SK-N-SH treated with all-trans-retinoic acid at 6 μM for 48 hours (cell line): ENCODE results near the gene ZAR1L.
A peak's percentile ranks its signal among the peaks of the same experiment; 100 is the strongest.

Source experiments
- ATAC-seq: fragments of 200-7000 bp; cut with Tn5 transposase; 3 replicates; pipeline ENCODE4 v1.9.1; 2020; ENCODE audit warnings: mild to moderate bottlenecking, moderate library complexity
- CSDC2 ChIP-seq: fragments of 250-450 bp; sonication (Bioruptor Pico); IDR thresholded peaks from 2 replicates; pipeline ENCODE4 v1.5.0; 2020; ENCODE audit warnings: mild to moderate bottlenecking, moderate library complexity
- ESRRG ChIP-seq: fragments of 250-450 bp; sonication (Bioruptor Pico); IDR thresholded peaks from 2 replicates; pipeline ENCODE4 v1.6.1; 2021; ENCODE audit warnings: mild to moderate bottlenecking
- GLIS3 ChIP-seq: fragments of 250-450 bp; sonication (Bioruptor Pico); IDR thresholded peaks from 2 replicates; pipeline ENCODE4 v1.5.0; 2020; ENCODE audit warnings: mild to moderate bottlenecking, moderate library complexity
- ISL1 ChIP-seq: fragments of 250-450 bp; sonication (Bioruptor Pico); IDR thresholded peaks from 2 replicates; pipeline ENCODE4 v2.1.2; 2022; ENCODE audit warnings: mild to moderate bottlenecking, moderate library complexity
- OSR1 ChIP-seq: fragments of 250-450 bp; sonication (Bioruptor Pico); IDR thresholded peaks from 2 replicates; pipeline ENCODE4 v1.8.0; 2022; ENCODE audit warnings: moderate library complexity, mild to moderate bottlenecking, inconsistent platforms
- PPARA ChIP-seq: fragments of 250-450 bp; sonication (Bioruptor Pico); IDR thresholded peaks from 2 replicates; pipeline ENCODE4 v1.5.0; 2020; ENCODE audit warnings: mild to moderate bottlenecking, borderline replicate concordance
- RARB ChIP-seq: fragments of 250-450 bp; sonication (Bioruptor Pico); IDR thresholded peaks from 2 replicates; pipeline ENCODE4 v1.8.0; 2021; ENCODE audit warnings: mild to moderate bottlenecking, moderate library complexity
- SNAI2 ChIP-seq: fragments of 250-450 bp; sonication (Bioruptor Pico); IDR thresholded peaks from 2 replicates; pipeline ENCODE4 v1.5.0; 2020; ENCODE audit warnings: mild to moderate bottlenecking, moderate library complexity
- TCF4 ChIP-seq: fragments of 250-450 bp; sonication (Bioruptor Pico); IDR thresholded peaks from 2 replicates; pipeline ENCODE4 v1.8.0; 2021; ENCODE audit warnings: mild to moderate bottlenecking, moderate library complexity, borderline replicate concordance
- TOX ChIP-seq: fragments of 250-450 bp; sonication (Bioruptor Pico); IDR thresholded peaks from 2 replicates; pipeline ENCODE4 v1.8.0; 2021; ENCODE audit warnings: mild to moderate bottlenecking, moderate library complexity, borderline replicate concordance
- ZC3H10 ChIP-seq: fragments of 250-450 bp; sonication (Bioruptor Pico); IDR thresholded peaks from 2 replicates; pipeline ENCODE4 v1.5.1; 2021; ENCODE audit warnings: mild to moderate bottlenecking, moderate library complexity
- ZFP3 ChIP-seq: fragments of 250-450 bp; sonication (Bioruptor Pico); IDR thresholded peaks from 2 replicates; pipeline ENCODE4 v1.5.0; 2020; ENCODE audit warnings: mild to moderate bottlenecking, moderate library complexity
- ZFP30 ChIP-seq: fragments of 450-650 bp; formaldehyde crosslinking; IDR thresholded peaks from 2 replicates; pipeline ENCODE4 v1.5.0; 2022; ENCODE audit warnings: mild to moderate bottlenecking, moderate library complexity
- ZNF565 ChIP-seq: fragments of 450-650 bp; formaldehyde crosslinking; conservative IDR thresholded peaks from 2 replicates; pipeline ENCODE4 v1.5.0; 2020; ENCODE audit warnings: low read depth, mild to moderate bottlenecking, moderate library complexity
- ZNF8 ChIP-seq: fragments of 450-650 bp; formaldehyde crosslinking; IDR thresholded peaks from 2 replicates; pipeline ENCODE4 v1.5.0; 2020; ENCODE audit warnings: mild to moderate bottlenecking, moderate library complexity
- TF ChIP-seq, protein P1 (sequence below): fragments of 250-450 bp; sonication (Bioruptor Pico); IDR thresholded peaks from 2 replicates; pipeline ENCODE4 v1.5.1; 2021; ENCODE audit warnings: mild to moderate bottlenecking, moderate library complexity
- TF ChIP-seq, protein P2 (sequence below): fragments of 250-450 bp; sonication (Bioruptor Pico); IDR thresholded peaks from 2 replicates; pipeline ENCODE4 v1.8.0; 2021; ENCODE audit warnings: low read depth, mild to moderate bottlenecking, moderate library complexity, borderline replicate concordance
- TF ChIP-seq, protein P3 (sequence below): fragments of 250-450 bp; sonication (Bioruptor Pico); IDR thresholded peaks from 2 replicates; pipeline ENCODE4 v1.5.0; 2020; ENCODE audit warnings: mild to moderate bottlenecking, moderate library complexity
- TF ChIP-seq, protein P4 (sequence below): fragments of 250-450 bp; sonication (Bioruptor Pico); IDR thresholded peaks from 2 replicates; pipeline ENCODE4 v1.8.0; 2020; ENCODE audit warnings: mild to moderate bottlenecking, moderate library complexity, borderline replicate concordance
- TF ChIP-seq, protein P5 (sequence below): fragments of 250-450 bp; sonication (Bioruptor Pico); IDR thresholded peaks from 2 replicates; pipeline ENCODE4 v1.5.1; 2020; ENCODE audit warnings: low read depth, mild to moderate bottlenecking, moderate library complexity

ZAR1L gene

GRCh38 chr13:32285633-32285965 is 29.6 kb downstream of the ZAR1L start:
- no peak; the same call in 2 of the 3 replicates for ATAC-seq
- TF ChIP-seq, protein P1, sequence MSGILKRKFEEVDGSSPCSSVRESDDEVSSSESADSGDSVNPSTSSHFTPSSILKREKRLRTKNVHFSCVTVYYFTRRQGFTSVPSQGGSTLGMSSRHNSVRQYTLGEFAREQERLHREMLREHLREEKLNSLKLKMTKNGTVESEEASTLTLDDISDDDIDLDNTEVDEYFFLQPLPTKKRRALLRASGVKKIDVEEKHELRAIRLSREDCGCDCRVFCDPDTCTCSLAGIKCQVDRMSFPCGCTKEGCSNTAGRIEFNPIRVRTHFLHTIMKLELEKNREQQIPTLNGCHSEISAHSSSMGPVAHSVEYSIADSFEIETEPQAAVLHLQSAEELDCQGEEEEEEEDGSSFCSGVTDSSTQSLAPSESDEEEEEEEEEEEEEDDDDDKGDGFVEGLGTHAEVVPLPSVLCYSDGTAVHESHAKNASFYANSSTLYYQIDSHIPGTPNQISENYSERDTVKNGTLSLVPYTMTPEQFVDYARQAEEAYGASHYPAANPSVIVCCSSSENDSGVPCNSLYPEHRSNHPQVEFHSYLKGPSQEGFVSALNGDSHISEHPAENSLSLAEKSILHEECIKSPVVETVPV (CRISPR knock-in tag): no peak
- TF ChIP-seq CSDC2 (CRISPR knock-in tag) (no peak), TCF4 (CRISPR knock-in tag) (no peak), ZNF8 (CRISPR knock-in tag) (no peak), PPARA (CRISPR knock-in tag) (no peak), RARB (CRISPR knock-in tag) (no peak), ISL1 (CRISPR knock-in tag) (no peak), ZFP3 (no peak), ZFP30 (CRISPR knock-in tag) (no peak), ZC3H10 (CRISPR knock-in tag) (no peak), TOX (CRISPR knock-in tag) (no peak), OSR1 (no peak)
- TF ChIP-seq, protein P2, sequence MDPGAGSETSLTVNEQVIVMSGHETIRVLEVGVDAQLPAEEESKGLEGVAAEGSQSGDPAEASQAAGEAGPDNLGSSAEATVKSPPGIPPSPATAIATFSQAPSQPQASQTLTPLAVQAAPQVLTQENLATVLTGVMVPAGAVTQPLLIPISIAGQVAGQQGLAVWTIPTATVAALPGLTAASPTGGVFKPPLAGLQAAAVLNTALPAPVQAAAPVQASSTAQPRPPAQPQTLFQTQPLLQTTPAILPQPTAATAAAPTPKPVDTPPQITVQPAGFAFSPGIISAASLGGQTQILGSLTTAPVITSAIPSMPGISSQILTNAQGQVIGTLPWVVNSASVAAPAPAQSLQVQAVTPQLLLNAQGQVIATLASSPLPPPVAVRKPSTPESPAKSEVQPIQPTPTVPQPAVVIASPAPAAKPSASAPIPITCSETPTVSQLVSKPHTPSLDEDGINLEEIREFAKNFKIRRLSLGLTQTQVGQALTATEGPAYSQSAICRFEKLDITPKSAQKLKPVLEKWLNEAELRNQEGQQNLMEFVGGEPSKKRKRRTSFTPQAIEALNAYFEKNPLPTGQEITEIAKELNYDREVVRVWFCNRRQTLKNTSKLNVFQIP: no peak
- TF ChIP-seq, protein P3, sequence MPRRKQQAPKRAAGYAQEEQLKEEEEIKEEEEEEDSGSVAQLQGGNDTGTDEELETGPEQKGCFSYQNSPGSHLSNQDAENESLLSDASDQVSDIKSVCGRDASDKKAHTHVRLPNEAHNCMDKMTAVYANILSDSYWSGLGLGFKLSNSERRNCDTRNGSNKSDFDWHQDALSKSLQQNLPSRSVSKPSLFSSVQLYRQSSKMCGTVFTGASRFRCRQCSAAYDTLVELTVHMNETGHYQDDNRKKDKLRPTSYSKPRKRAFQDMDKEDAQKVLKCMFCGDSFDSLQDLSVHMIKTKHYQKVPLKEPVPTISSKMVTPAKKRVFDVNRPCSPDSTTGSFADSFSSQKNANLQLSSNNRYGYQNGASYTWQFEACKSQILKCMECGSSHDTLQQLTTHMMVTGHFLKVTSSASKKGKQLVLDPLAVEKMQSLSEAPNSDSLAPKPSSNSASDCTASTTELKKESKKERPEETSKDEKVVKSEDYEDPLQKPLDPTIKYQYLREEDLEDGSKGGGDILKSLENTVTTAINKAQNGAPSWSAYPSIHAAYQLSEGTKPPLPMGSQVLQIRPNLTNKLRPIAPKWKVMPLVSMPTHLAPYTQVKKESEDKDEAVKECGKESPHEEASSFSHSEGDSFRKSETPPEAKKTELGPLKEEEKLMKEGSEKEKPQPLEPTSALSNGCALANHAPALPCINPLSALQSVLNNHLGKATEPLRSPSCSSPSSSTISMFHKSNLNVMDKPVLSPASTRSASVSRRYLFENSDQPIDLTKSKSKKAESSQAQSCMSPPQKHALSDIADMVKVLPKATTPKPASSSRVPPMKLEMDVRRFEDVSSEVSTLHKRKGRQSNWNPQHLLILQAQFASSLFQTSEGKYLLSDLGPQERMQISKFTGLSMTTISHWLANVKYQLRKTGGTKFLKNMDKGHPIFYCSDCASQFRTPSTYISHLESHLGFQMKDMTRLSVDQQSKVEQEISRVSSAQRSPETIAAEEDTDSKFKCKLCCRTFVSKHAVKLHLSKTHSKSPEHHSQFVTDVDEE (CRISPR knock-in tag): no peak
- TF ChIP-seq, protein P4, sequence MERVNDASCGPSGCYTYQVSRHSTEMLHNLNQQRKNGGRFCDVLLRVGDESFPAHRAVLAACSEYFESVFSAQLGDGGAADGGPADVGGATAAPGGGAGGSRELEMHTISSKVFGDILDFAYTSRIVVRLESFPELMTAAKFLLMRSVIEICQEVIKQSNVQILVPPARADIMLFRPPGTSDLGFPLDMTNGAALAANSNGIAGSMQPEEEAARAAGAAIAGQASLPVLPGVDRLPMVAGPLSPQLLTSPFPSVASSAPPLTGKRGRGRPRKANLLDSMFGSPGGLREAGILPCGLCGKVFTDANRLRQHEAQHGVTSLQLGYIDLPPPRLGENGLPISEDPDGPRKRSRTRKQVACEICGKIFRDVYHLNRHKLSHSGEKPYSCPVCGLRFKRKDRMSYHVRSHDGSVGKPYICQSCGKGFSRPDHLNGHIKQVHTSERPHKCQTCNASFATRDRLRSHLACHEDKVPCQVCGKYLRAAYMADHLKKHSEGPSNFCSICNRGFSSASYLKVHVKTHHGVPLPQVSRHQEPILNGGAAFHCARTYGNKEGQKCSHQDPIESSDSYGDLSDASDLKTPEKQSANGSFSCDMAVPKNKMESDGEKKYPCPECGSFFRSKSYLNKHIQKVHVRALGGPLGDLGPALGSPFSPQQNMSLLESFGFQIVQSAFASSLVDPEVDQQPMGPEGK (CRISPR knock-in tag): no peak
- TF ChIP-seq, protein P5, sequence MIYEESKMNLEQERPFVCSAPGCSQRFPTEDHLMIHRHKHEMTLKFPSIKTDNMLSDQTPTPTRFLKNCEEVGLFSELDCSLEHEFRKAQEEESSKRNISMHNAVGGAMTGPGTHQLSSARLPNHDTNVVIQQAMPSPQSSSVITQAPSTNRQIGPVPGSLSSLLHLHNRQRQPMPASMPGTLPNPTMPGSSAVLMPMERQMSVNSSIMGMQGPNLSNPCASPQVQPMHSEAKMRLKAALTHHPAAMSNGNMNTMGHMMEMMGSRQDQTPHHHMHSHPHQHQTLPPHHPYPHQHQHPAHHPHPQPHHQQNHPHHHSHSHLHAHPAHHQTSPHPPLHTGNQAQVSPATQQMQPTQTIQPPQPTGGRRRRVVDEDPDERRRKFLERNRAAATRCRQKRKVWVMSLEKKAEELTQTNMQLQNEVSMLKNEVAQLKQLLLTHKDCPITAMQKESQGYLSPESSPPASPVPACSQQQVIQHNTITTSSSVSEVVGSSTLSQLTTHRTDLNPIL (CRISPR knock-in tag): no peak

DNA sequence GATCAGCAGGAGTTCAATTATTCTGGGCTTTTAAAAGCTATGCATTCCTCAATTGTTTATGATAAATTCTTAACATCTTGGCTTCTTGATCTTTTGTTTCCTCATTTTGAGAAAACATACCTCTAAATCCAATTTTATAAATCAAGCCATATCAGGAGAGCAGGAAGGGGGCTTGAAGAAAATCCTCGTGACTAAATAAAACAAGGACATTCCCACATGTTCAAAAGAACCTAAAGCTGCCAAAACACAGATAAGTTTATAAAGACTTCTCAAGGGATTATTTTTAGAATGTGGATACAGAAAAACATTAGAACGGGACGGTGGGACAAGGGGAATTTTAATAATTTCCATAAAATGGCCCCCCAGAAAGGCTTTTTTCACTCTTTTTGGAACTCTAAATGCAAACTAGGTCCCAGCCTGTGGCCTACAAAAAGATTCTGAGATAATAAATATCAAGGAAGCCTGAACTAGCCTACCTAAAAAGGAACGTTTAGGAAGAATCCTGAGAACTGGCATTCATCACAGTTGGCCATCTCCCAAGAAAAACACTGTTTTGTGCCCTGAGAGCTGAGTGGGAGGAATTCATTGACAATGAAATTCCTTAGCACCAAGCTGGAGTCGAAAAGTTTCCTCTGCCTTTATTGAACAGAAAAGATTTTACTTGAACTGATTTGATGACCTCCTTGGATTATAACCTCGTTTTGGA is 30.1 kb downstream of the ZAR1L start:
- peak; percentile 79 for ATAC-seq
- TF ChIP-seq RARB (CRISPR knock-in tag) (no peak), ZNF565 (no peak), SNAI2 (CRISPR knock-in tag) (no peak), ISL1 (CRISPR knock-in tag) (peak; percentile 34), ZFP3 (no peak), ZNF8 (CRISPR knock-in tag) (no peak), ZFP30 (CRISPR knock-in tag) (no peak), TCF4 (CRISPR knock-in tag) (no peak)

DNA sequence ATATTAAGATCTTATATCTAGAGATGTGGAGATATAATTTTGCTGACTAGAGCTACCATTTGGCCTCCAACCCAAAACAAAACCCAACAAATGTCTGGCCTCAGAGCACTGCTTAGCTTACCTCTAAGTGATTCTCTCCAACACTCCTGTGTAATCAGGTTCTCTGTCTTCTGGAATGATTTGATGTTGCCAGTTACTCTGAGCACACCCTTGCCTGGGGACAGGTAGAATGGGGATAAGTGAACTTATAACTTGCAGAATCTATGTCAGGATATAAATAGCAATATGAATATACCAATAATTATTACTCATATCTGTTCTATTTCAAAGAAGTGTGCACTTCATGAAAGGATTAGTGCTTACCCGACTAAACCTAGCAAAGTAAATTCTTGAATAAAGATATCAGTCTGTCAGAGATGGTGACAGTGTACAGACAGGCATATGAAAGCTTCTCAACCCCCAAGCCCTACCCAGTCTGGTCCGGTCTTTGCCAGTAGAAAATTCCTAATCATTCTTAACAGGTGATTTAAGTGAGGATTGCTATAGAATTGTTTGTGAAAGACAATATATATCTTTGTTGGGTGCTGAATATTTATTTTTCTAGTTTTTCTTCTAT is 33.0 kb downstream of the ZAR1L start:
- ATAC-seq: no peak
- TF ChIP-seq, protein P3 (CRISPR knock-in tag): no peak
- TF ChIP-seq GLIS3 (CRISPR knock-in tag) (no peak), RARB (CRISPR knock-in tag) (no peak), PPARA (CRISPR knock-in tag) (no peak), ESRRG (CRISPR knock-in tag) (no peak), ZFP3 (no peak)
- TF ChIP-seq, protein P5 (CRISPR knock-in tag): no peak
